Hepatic stellate cell (primary cell): Measurements from ENCODE around the gene SMG6.
"Not testable (repeated sequence)": the region's sequence is repeated elsewhere in the genome, so short reads cannot be mapped to it uniquely, and the experiment has no call there.

ENCODE experiments used
- DNase-seq: peaks from one replicate; pipeline ENCODE4 v3.0.0; 2011; ENCODE audit warnings: low spot score

Gene SMG6

DNA sequence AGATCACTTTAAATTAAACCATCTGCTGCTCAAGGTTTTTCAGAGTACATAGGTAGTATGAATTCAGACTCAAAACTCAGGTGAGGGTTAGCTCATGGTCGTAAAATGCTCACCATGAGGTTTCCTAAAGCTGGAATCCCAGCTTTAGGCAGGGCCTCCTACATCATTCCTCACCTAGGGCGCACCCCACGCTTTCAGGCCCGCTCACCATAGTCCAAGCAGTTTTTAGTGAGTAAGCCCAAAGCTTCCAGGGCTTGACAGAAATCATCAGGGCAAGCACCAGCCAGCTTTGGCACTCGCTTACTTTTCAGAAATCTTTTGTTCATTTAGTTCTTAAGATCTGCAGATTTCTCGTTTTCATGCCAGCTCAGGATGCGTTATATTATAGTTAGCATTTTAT lies 158.9 kb downstream of the SMG6 start:
- DNase-seq = no peak

DNA sequence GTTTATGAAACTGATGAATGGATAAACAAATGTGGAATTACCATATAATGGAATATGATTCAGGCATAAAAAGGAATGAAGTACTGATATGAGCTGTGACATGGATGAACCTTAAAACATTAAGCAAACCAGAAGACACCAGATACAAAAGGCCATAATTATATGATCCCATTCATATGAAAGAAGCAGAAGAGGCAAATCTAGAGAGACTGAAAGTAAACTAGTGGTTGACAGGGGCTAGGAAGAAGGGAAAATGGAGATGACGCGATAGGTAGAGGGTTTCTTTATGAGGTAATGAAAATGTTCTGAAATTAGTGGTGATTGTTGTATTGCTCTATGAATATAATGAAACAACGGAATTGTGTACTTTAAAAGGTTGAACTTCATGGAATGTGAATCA lies 160.3 kb downstream of the SMG6 start:
- DNase-seq = no peak

DNA sequence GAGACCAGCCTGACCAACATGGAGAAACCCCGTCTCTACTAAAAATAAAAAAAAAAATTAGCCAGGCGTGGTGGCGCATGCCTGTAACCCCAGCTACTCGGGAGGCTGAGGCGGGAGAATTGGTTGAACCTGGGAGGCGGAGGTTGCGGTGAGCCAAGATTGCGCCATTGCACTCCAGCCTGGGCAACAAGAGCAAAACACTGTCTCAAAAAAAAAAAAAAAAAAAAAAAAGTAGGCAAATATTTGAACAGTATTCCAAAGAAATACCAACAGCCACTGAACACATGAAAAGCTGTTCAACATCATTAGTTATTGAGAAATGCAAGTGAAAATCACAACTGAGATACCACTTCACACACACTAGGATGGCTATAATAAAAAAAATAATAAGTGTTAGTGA lies 160.9 kb downstream of the SMG6 start:
- DNase-seq = not testable (repeated sequence)

DNA sequence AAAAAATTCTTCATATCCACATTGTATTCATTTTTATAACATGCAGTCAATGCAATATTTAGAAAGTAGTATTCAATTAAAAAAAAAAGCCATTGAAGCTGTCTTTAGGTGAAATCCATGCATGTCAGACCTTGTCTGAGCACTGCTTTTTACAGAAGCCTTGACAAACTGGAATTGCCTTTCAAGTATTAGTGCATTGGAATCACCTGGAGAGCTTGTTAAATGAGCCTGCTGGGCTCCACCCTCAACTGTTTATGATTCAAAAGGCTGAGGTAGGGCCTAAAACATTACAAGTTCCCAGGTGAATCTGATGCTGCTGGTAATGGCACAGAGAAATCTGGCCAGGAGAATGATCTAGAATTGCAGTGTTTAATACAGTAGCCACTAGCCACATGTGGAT lies 162.9 kb downstream of the SMG6 start:
- DNase-seq = no peak

DNA sequence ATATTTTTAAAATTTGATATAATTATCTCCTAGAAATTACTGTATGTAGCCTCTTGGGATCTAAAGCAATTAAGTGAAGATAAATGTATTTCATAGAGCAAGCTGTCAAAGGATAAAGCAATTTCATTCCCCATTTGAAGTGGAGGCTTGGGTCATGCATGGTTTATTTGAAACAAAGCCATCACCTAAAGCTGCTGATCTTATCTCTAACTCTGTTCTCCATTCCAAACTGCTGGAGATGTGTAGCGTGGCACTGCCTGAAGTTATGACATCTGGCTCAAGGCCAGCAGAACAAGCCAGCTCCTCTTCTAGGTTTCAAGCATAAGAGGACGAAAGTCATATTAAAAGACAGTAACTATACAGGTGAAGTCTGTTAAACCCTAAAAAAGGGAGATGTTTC lies 164.8 kb downstream of the SMG6 start:
- no peak for DNase-seq

DNA sequence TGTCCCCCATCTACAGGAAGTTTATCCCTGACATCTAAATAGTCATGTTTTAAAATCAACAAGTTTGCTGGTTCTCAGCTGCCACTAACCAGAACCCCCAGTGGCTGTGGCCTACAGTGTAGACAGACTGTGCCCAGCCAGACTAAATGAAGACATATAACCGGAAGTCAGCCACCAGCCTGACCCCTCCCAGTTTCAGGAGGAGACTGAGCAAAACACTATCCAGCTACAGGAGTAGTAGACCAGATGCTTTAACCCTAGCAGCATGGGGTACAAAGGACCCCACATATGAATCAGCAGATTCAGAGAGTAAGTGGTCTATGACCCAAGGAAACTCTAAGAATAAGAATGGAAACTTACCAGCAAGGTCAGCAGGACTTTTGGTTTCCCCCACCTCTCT lies 165.3 kb downstream of the SMG6 start:
- peak; percentile 41 for DNase-seq

DNA sequence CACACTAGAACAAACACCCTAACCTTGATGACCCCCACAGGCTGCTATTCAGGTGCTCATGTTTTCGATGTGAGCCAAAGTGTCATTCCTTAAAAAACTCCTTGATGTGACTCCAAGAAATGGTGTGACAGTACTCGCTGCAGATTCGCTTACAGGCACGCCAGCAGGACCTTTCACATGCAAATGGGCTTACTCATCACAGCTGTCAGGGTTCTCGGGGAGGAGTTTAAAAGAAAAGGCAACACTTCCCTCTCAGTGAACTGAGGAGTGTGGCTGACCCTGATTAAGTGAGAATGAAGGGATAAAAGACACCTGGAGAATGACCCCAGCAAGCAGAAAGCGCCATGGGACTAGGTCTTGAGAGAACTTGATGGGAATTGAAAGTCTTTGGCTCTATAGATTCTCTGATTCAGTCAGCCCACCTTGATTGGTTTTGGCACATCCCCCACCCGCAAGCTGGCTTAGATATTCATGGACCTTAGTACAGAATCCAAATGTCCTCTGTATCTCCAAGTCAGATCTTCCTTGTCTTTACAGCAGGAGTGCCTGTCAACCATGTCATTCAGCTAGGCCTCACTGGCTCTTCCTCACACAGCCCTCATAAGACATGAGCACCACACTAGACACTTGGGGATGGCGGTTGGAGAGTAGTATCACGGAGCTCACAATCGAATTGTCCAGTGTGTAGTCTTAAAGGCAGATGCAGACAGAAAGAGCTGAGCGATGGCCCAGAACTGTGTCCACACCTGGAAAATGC lies 166.1 kb downstream of the SMG6 start:
- peak; percentile 66 for DNase-seq

DNA sequence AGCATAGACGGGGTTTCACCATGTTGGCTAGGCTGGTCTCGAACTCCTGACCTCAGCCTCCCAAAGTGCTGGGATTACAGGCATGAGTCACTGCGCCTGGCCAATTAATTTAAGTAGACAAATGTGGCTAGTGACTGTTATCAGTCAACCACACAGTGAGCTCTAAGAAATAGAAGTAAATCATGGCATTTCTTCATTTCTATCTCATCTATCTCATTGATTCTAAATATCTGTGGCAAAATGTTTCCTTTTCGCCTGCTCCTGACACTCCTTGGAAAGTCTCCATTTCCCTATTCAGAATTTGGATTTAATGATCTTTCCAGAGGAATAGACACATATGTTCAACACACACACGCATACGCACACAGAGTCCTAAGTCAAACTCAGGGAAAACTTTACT lies 167.3 kb downstream of the SMG6 start:
- no peak for DNase-seq

DNA sequence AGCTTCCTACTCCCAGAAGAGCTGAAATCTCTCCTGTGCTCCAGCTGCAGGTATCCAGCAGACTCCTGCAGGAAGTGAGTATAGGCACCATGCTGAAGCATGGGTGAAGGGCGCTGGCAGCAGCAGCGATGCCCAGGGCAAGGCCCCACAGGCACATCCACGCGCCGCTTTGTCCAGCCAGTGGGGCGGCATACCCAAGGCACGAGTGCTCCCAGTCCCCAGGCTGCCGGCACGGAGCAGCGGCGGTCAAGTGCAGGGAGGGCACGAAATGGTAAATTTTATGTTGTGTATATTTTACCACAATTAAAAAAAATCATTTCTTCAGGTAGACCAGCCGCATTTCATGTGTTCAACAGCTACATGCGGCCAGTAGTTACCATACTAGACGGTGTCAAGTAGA lies 175.6 kb downstream of the SMG6 start:
- DNase-seq = no peak

DNA sequence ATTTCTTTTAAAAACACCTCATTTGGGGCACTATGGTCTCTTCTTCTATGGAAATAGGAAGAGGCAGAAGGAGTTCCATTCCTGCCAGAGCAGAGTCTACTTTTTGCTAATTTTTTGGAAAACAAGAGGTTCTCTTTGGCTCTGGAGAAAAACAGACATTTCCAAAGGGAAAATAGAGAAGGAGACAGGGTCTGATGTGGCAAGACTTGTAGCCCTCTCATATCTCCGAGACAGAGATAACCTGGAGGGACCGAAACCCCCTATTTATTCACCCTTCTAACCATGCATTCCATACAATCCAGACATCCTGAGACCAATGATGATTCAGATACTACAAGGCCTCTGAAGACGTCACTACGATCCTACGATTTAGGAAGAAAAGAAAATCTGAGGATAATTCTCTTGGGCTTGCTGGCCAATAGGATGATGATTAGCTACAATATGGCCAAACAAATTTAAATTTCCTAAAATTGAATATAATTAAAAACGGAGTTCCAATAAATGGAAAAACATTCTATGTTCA lies 178.5 kb downstream of the SMG6 start:
- DNase-seq = peak; percentile 71

DNA sequence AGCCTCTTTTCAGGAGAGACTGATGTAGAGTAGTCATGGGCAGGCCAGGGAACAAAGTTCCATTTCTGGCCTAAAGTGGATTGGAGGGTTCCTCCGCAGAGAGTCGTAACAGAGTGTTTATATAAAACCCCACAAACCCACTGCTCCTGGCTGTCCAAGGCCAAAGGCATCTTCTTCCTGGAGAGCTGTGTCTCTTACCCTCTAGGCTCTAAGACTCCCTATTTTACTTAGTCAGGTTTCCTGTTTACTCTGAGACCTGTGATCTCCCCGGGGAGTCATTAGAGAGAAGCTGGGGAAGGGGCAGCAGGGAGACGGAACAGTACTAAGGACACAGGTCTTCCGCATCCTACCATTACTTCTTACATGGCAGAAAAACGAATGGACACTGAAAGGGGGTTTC lies 179.2 kb downstream of the SMG6 start:
- DNase-seq = no peak

DNA sequence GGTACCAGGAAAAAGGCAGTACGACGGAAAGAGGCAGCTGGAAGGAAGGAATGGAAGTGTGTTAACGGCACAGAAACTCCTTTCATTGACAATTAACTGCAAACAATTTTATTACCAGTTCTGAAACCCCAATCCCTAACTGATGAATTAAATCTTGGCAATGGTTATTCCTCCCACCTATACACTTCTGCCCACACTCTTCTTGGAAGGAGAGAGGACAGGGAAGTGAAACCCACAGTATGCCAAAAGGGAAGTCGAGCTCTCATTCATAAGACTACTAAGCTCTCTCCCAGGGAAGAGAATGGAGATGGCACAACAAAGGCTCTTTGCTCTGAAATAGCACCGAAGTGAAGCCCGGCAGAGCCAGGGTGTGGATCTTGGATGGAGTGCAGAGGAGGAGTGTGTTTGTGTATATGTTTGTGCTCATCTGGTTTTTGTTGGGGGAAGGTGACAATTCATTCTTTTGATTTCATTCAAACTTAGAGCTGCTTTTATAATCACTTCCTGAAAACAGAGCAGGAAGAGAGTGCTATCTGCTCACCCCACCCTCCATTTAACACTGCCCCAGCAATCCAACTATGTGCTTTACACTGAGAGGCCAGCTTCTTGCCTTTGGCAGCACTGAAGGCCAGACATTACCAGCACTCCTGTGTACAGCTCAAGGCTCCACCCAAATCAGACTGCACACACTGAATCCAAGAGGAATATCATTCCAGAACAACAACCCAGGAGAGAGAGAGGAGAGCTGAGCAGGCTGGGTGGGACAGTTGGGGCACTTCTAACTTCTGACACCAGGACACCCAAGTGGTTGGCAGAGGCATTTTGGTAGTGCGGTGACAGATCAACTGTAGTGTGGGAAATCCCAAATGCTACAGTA lies 180.0 kb downstream of the SMG6 start:
- no peak for DNase-seq

DNA sequence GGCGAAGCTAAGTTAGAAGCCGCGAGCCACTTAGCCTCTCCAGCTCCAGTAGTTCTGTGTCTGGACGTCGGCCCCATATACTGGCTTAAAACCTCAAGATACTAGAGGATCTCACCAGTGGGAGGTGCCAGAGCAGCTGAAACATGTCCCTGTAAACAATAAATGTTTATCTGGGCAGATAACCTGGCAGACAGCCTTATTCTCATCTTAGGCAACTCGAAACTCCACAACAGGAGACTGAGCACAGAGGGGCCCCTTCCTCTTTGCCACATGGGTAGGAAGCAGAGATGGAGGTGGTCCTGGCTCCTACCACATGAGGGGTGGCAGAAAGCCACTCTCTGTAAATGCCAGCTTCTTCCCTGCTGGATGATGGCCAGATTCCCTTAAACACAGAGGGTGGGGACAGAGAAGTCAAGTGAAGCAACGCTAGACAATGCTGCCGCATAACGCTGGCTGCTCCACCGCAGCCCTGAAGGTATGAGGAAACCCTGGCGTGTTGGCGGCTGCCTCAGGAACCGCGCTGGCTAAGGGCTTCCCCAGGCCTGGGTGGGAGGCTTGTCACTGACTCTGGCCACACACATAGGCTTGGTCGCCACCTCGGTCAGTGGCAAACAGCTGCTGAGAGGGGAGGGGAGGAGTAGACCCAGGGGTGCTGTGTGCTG lies 180.8 kb downstream of the SMG6 start:
- DNase-seq = peak; percentile 48

DNA sequence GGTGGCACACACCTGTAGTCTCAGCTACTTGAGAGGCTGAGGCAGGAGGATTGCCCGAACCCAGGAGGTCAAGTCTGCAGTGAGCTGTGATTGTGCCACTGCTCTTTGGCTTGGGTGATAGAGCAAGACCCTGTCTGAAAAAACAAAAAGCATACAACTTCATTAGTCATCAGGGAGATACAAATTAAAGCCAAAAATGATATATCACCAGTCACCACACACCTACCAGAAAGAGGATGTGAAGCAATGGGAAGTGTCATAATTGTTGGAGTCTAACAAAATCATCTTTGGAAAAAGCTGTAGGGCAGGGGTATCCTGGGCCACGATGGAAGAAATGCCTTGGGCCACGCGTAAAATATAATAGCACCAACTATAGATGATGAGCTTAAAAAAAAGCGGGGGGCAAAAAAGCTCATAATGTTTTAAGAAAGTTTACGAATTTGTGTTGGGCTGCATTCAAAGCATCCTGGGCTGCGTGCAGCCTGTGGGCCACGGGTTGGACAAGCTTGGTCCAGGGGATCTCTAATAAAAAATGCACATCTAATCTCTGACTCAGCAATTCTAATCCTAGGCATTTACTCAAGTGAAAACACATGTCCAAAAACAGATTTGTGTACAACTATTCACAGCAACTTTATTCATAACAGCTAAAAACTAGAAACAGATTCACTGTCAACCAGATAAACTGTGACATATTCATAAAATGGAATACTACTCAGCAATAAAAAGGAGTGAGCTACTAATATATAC lies 182.8 kb downstream of the SMG6 start:
- no peak for DNase-seq

DNA sequence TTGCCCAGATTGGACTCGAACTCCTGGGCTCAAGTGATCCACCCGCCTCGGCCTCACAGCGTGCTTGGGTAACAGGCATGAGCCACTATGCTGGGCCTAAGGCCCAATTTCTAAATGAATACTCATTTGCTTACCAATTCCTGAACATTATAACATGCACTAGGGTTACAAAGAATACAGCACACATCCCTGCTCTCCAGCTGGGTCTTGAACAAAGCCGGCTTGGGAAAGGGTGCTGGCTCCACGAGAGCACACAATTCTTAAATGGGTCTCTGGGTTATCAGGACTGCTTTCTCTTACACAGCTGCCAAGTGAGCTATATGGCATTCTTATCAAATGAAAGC lies 190.3 kb downstream of the SMG6 start:
- no peak for DNase-seq

DNA sequence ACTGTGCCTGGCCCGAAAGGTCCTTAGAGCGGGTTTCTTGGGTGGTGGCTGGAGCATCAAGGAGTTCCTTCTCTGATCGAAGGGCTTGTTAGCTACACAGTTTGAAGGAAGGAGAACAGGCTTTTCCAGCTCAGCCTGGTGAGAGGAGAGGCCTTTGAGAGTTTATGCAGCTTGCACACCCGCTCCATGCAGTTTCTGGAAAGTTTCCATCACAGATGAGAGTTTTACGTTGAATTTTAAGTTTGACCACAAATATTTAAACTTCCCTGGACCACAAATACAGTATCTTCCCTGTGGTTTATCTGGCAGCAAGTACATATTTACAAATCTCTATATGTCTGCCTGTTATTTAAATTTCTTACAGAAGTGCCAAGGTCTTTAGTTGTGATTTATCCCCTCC lies 191.9 kb downstream of the SMG6 start:
- DNase-seq = peak; percentile 35

DNA sequence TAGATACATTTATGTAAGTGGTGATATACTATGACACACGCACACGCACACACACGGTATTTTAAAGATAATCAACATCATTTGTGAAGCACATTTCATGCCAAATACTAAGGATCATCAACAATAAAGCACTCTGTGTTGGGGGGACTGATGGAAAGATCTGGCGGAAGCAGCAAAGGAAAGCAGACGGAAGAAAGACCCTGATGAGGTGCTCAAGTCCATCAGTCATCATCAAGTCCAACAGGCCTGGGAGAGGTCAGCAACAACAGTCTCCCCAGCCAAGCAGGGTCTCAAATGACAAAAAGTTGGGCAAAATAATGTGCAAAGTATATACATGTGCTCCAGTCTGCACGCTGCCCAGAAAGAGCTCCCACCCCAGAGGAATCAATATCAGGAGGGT lies 193.1 kb downstream of the SMG6 start:
- no peak for DNase-seq

DNA sequence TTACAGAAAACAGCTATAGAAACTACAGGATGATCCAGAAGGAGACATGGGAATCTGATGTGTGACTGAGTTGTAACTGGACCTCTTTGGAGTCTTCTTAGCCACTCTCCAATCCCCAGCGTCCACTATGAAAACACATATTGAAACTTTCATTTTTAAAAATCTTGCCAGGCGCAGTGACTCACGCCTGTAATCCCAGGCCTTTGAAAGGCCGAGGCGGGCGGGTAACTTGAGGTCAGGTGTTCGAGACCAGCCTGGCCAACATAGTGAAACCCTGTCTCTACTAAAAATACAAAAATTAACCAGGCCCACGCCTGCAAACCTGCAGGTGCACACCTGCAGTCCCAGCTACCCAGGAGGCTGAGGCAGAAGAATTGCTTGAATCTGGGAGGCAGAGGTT lies 195.4 kb downstream of the SMG6 start:
- DNase-seq = no peak

DNA sequence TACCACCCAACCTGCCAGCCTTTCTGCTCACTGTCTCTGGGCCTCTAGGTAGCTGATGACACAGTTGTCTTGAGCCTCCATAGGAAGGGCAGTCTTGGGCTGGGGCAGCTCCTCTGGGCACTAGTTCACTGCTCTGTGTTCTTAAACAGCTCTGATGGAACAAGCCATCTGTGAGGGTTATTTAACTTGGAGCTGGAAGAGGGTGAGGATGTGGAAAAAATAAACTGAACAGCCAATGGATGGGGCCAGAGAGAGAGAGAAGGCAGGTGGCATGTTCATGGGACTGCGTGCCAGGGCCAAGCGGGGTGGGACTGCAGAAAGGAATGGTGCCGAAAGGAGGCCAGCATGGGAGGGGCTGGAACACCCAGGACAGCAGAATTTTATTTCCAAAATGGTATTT lies 196.1 kb downstream of the SMG6 start:
- DNase-seq = no peak

DNA sequence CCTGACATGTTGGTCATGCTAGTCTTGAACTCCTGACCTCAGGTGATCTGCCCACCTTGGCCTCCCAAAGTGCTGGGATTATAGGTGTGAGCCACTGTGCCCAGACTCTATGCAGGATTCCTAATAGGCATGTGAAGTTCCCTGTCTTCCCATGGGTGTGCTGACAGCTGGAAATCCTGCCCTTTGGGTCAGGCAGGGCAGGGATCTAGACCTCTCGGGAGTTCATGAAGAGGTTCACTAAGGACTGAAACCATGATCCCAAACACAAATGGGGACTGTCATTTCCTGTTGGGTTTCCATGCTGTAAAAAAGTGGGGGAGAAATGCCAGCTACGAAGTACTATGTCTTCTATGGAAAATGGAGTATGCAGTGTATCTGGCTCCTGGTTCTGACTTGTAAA lies 196.5 kb downstream of the SMG6 start:
- DNase-seq = no peak

DNA sequence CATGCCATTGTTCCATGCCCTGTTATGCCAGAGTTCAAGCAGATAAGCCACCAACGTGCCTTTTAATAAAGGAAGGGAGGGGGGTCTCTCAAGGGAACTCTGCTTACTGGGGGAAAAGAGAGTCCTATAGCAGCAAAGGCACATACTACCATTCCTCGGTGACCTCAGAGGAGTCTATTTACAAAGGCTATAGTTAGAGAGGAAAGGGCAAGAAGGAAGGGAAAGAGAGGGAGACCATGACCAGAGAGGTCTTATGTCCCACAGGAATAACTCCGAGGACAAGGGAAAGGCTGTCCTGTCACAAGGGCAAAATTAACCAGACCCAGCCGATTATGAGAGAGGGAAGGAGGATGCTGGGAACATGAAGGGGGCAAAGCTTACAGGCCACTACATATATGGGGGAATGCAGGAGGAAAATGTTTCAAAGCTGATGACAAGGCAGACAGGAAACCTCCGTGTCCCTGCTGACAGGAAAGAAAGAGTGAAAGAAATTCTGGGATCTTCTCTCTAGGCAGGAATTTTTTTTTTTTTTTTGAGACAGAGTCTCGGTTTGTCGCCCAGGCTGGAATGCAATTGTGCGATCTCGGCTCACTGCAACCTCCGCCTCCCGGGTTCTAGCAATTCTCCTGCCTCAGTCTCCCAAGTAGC lies 197.2 kb downstream of the SMG6 start:
- no peak for DNase-seq

DNA sequence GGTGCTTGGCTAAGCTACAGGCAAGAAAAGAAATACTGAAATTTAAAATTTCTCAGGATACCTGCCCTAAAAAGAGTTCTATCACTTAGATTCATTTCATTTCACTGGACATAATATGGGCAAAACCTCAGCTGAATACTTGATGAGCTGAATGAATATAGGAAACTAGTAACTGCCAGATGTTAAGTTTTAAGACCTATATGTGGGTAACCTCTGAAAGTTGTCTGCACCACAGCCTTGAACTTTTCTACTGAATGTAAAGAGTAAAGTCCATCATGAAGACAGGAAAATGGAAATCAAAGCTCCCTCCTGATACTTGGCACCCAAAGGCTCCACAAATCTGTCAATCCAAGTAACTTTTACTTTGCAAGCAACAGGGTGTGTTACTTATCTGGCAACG lies 197.9 kb downstream of the SMG6 start:
- no peak for DNase-seq
